Measurements from ENCODE around the gene TBC1D17.

GRCh38 chr19:49869484-49870308 is 7.8 kb upstream of the TBC1D17 start:
- TF ChIP-seq POLR2AphosphoS5 (IDR thresholded peaks at IDR 0.05) (peak; percentile 84 to 87 (median 86)), POLR2A (IDR thresholded peaks at IDR 0.05) (peak; percentile 64 to 78)
- TF ChIP-seq, protein P1, sequence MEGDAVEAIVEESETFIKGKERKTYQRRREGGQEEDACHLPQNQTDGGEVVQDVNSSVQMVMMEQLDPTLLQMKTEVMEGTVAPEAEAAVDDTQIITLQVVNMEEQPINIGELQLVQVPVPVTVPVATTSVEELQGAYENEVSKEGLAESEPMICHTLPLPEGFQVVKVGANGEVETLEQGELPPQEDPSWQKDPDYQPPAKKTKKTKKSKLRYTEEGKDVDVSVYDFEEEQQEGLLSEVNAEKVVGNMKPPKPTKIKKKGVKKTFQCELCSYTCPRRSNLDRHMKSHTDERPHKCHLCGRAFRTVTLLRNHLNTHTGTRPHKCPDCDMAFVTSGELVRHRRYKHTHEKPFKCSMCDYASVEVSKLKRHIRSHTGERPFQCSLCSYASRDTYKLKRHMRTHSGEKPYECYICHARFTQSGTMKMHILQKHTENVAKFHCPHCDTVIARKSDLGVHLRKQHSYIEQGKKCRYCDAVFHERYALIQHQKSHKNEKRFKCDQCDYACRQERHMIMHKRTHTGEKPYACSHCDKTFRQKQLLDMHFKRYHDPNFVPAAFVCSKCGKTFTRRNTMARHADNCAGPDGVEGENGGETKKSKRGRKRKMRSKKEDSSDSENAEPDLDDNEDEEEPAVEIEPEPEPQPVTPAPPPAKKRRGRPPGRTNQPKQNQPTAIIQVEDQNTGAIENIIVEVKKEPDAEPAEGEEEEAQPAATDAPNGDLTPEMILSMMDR (IDR thresholded peaks at IDR 0.05): no peak
